GM04504 (cell line): Measurements from ENCODE around the gene MAP3K1.

Source experiments
- DNase-seq: peaks from one replicate; pipeline ENCODE4 v3.0.0-alpha.2; 2012; ENCODE audit warnings: low read depth

The MAP3K1 gene

DNA sequence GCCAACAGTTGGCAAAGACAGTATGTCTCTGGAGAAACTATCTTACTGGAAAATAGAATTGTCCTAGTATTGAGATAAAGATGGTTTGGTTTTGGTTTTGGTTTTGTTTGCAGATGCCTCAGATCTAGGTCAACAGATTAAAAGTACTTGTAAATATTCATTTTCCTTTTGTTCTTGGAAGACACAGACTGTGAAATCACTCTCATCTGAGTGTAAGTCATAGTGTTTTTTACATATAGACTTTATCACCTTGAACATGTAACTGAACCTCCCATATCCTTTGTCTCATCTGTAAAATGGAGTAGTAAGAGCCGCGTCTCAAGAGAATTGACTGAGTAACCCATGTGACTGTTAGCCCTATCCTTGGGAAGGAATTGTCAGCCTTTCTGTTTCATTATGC, 34.3 kb downstream of the MAP3K1 start:
- no peak for DNase-seq

DNA sequence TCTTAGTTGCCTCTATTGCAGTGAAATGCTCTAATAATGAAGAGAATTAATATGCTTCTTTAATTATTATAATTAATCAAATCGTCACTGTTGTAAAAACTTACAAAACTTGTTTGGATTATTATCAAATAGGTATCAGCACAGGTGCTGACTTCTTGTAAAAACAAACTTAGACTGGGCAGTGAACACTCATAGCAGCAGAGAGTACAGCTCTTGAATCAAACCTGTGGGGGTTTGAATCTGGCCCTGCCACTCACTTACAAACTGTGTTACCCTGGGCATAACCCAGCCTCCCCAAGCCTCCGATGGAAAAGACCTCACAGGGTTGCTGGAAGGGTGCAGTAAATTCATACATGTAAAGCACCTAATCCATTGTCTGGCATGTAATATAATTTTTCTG, 35.1 kb downstream of the MAP3K1 start:
- DNase-seq, result no peak

DNA sequence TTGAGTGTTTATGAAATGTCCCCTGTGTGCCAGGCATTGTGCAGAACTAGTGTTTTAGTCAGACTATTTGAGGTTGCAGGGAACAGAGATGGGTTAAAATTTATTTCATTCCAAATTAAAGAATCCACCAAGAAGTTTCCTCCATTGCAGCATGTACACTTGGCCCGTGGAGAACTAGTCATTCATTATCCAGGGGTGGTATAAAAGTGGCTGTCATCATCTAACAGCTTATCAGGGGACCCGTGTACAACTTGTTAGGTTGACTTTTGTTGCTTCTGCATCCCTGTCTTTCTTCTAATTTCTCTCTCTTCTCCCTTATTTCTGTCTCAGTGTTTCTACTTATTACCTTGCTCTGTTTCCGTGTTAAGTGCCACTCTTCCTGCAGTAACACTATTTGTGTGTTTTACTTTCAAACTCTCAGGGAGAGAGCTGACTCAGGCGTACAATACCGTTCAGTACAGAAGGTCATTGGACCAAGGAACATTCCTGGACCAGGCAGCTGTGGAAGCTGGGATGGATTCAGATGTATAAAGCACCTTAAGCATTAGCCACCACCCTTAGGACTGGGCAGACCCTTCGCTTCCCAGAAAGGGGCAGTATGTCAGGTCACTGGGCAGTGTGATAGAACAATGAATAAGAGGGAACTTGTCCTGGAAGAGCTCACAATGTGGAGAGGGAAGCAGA, 36.1 kb downstream of the MAP3K1 start:
- DNase-seq, result no peak

DNA sequence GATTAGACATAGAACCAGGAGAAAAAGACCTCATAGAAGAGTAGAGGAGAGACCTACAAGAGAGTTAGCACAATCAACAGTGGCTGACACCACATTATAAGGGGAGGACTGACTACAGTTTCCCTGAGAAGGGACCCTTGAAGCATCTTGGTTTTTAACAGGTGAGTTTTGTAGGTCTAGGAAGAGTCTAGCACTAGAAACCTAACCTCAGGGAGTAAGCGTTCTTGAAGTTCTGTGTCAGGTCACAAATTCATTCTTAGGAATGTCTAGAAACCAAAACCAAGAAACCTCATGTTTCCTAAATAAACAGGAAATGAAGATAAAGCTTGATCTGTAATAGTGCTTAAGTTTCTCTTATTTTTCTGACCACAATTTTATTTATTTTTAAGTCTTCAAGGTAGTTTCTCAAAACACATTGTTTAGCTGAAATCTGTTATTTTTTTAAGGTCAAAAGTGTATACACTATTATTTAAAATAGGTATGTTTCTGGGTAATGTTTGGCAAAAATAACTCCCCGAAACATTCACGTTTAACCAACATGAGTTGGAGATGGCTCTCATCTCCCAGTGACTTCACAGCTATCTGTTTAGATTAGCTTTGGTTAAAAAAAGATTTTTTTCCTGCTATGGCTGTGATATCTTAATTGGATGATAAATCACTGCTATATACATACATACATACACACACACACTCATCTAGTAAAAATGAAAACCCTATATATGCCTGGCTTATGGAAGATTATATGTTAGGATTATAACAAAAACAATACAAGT, 37.1 kb downstream of the MAP3K1 start:
- DNase-seq, result no peak

DNA sequence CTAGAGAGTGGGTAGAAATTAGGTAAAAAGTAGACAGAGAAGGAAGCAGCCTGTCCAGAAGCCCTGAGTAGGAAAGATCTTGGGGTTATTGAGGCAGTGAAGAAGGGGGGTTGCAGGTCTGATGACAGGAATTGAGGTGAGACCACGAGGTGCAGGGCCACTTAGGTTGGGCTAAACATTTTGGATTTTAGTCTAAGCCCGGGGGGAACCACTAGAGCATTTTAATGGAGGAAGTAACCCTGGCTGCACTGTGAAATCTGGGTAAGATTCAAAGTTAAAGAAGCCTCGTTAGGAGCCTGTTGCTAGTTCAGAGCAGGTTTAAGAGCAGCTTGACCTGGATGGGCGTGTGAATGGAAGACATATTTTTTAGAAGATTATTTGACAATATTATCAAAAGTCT, 38.3 kb downstream of the MAP3K1 start:
- no peak for DNase-seq

DNA sequence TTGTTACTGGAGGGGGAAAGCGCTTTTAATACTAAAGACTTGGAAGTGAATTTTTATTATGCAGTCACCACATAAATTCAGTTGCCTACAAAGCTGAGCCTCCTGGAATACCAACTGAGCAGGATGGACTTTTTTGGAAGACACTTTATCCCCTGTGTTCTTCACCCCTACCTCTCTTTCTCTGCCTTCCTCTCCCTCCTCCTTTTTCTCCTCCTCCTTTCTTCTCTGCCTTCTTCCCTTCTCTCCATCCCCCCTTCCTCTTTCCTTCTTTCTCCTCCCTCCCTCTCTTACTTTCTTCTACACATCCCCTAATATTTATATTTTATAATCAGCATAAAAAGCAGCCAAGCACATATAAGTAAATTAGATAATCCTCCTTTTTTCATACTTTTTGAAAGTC, 39.6 kb downstream of the MAP3K1 start:
- DNase-seq, result no peak

- no peak for DNase-seq
Observed at GRCh38 chr5:56856541-56857178, 41.3 kb downstream of the MAP3K1 start.

GRCh38 chr5:56858777-56859442, 43.6 kb downstream of the MAP3K1 start:
- DNase-seq, result no peak

DNA sequence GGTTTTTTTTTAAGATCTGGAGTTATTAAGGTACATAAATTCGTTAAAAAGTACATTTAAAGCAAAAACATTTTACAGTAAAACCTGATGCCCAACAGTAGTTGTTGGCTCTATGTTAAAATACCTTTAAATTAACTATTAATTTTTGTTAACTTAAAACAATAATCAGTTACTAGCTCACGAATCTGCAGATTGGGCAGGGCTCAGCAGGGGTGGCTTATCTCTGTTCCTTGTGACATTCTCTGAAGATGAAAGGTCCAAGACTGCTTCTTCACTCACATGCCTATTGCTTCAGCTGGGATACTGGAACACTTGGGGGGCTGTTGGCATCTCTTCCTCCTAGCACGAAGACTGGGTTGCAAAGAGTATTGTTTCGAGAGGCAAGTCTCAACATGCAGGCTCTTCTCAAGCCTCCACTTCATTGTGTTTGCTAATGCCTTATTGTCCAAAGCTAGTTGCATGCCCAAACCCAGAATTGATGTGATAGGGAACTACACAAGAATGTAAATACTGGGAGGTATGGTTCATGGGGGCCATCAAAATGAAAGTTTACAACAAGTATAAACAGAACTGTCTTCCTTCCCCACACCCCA, 46.6 kb downstream of the MAP3K1 start:
- DNase-seq, result no peak

DNA sequence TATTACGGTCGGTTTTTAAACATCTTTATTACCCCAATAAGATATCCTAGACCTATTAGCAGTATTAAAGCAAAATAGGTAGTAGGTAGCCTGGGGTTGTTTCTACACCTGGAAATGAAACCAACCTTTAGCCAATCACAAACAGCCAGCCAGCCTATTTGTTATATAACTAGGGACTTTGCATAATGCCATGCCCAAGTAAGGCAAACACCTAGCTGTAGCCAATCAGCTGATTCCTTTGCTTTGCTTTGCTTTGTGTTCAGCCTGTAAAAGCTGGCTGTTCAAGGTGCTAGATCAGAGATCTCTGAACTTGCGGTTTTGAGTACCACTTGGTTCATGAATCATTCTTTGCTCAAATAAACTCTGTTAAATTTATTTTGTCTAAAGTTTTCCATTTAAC, 47.6 kb downstream of the MAP3K1 start:
- DNase-seq, result no peak

GRCh38 chr5:56871777-56872176, 56.4 kb downstream of the MAP3K1 start:
- DNase-seq, result no peak

- DNase-seq, result no peak
Observed at GRCh38 chr5:56873056-56873455, 57.7 kb downstream of the MAP3K1 start.

- DNase-seq, result no peak
Observed at GRCh38 chr5:56876327-56876726, 61.0 kb downstream of the MAP3K1 start.

GRCh38 chr5:56881571-56881970, 66.2 kb downstream of the MAP3K1 start:
- no peak for DNase-seq

- DNase-seq, result no peak
Observed at GRCh38 chr5:56893251-56893951, 78.1 kb downstream of the MAP3K1 start.

GRCh38 chr5:56896763-56897162, 81.4 kb downstream of the MAP3K1 start:
- no peak for DNase-seq

- no peak for DNase-seq
Observed at GRCh38 chr5:56898213-56898612, 82.9 kb downstream of the MAP3K1 start.

GRCh38 chr5:56900395-56900794, 85.0 kb downstream of the MAP3K1 start:
- no peak for DNase-seq

GRCh38 chr5:56900858-56901578, 85.7 kb downstream of the MAP3K1 start:
- peak; percentile 14 for DNase-seq

DNA sequence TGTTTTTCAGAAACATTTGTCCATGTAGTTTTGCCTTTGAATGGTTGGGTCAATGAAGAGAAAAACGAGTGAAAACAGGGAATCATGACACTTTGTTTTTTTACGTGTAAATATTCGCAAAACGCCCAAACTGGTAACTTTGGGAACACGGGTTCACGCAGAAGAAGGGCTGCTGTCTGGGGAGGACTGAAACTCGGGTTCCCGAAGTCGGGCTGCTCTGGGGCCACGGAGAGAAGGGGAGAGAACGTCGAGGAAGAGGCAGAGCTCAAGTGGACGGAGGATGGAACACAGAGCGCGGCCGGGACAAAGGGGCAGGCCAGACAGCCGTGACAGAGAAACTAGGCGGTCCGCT, 93.6 kb downstream of the MAP3K1 start:
- DNase-seq, result no peak
